Prostate gland (tissue), 2 donors: ENCODE results near the gene ARHGAP44.

Source experiments
- CTCF ChIP-seq, 4 experiments: fragments of 200-600 bp in 2 of 4; fragments of 450-650 bp in 2 of 4; sonication (generic) in 2 of 4; IDR thresholded peaks; 1 replicate in 3 of 4; 2 replicates in 1 of 4; pipeline ENCODE4 v1.5.1; 2016 to 2019; ENCODE audit warnings: antibody characterized with exemption in 4 of 4, mild to moderate bottlenecking in 2 of 4, moderate library complexity in 2 of 4
- POLR2AphosphoS5 ChIP-seq: sonication (generic); formaldehyde crosslinking; IDR thresholded peaks from one replicate; pipeline ENCODE4 v1.6.1; 2017; ENCODE audit warnings: antibody characterized with exemption

GRCh38 chr17:12966413-12966812 is 177.1 kb downstream of the ARHGAP44 start:
- TF ChIP-seq CTCF (IDR thresholded peaks at IDR 0.05) (no peak), POLR2AphosphoS5 (no peak)
